Effector CD8-positive, alpha-beta T cell (primary cell): Measurements from ENCODE around the gene BPHL.
"Not testable (repeated sequence)": the region's sequence is repeated elsewhere in the genome, so short reads cannot be mapped to it uniquely, and the experiment has no call there.

Experiments used
- DNase-seq: peaks from one replicate; lab custom pipeline; 2025; lab: John Stamatoyannopoulos, UW

Gene BPHL

DNA sequence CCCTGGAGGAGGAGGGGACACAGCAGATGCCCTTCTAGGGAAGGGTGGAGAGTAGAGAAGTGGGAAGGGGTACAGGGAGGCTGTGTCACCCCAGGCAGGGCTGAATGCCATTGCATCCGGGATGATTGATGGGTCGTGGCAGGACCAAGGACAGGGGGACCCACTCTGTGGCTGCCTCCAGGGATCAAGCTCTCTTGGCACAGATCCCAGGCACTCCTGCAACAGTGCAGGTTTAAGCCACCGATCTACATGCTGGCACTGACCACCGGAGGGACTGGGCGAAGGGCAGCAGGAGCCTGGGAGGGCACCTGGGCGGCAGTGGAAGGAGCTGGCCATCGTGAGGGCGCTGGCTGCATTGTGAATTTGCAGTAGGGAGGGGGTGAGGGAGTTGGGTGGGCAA, 61.4 kb downstream of the BPHL start:
- not testable (repeated sequence) for DNase-seq

DNA sequence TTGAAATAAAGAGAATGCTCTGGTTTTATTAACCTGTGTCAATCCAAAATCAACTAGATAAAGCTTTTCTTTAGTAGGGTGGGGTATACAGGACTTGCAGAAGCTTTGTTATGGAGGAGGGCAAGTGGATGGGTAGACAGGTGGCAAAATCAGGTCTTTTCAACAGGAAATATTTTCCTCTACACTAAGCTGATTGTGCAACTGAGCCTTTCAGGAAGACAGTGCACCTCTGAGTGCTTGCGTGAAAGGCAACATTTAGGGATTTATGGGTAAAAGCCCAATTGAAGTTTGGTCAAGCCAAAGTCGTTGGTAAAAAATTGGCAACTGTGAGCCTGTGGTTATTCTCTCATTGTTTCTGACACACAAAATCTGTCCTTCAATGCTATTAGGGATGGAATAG, 62.6 kb downstream of the BPHL start:
- DNase-seq, result no peak

GRCh38 chr6:3183066-3183465, 64.6 kb downstream of the BPHL start:
- no peak for DNase-seq

DNA sequence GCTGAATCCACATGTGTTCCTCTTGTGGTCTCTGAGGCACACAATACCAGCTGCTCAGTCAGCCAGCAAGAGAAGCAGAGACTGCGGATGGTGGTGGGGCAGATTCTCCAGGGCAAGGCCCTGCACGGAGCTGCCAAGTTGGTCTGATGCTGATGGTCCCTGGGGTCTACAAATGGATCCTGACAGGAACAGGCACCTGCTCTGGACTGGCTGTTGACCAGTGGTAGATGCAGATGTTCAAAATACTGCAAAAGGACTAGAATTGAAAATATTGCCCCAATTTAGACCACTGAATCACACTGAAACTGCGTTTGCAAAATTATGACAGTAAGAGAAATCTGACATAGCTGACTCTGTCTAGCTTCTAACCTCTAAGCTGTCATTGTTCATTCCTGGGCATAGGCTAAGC, 68.5 kb downstream of the BPHL start:
- no peak for DNase-seq

DNA sequence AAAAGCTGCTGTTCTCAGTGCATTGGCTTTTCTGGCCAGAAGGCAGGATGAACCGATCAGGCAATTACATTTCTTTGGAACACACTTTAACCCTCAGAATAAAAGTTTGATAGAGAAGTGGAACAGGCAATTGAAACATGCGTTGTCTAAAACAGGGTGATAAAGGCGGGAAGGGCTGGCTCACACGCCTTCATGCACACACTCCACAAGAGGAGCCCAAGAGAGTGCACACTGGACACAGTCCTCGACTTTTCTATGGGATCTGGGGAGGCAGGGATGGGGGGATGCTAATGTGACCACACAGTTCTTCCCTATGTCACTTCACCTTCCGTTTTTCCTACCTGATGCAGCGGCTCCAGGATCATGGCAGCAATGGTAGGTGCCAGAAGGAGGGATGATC, 69.8 kb downstream of the BPHL start:
- DNase-seq, result no peak

GRCh38 chr6:3189192-3189591, 70.7 kb downstream of the BPHL start:
- DNase-seq, result not testable (repeated sequence)

GRCh38 chr6:3190056-3190455, 71.5 kb downstream of the BPHL start:
- no peak for DNase-seq

DNA sequence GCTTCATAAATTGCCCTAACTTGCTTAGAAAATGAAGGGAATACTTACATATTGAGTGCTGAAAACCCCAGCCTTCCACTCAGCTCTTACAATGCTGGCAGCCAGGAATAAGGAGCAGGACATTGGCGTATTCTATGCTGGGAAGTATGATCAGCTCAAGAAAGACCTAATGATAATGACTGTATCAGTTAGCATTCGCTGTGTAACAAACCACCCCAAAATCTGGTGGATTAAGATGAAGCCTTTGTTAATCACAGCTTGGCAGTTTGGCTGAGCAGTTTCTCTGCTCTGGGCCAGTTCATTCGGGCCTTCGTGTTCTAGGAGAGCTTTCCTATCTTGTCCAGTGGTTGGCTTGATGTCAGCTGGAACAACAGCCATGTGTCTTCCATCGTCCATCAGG, 72.3 kb downstream of the BPHL start:
- no peak for DNase-seq

DNA sequence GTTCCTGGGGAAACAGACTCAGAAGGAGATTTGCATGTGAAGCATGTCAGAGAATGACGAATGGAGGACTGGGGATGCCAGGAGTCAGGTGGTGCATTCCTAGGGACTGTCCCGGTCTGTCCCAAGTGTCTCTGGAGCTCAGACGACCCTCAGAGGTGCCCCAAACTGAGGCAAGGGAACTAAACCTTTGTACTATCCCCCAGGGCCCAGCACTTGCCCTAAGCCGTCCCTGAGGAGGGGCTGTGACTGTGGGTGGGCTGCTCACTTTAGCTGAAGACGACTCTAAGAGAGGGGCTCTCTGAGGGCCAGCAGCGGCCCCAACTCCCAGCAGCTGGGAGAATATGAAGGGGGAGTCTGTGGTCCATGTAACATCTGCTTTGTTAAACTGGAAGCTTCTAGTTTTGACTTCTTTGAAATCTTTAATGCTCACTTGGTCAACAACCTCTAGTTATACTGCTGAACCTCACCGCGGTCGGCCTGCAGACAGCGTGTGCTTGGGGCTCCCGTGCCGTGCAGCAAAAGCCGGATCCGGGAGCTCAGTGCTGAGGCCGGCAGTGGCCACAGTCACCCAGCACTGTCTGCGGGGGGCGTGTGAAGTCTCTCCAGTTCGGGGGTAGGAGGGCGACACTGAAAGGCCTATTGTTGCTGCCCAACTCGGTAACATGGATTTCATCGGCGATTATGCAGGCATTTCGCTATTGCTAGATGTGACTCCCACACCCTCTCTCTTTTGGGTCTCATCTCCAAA, 74.8 kb downstream of the BPHL start:
- DNase-seq, result no peak

DNA sequence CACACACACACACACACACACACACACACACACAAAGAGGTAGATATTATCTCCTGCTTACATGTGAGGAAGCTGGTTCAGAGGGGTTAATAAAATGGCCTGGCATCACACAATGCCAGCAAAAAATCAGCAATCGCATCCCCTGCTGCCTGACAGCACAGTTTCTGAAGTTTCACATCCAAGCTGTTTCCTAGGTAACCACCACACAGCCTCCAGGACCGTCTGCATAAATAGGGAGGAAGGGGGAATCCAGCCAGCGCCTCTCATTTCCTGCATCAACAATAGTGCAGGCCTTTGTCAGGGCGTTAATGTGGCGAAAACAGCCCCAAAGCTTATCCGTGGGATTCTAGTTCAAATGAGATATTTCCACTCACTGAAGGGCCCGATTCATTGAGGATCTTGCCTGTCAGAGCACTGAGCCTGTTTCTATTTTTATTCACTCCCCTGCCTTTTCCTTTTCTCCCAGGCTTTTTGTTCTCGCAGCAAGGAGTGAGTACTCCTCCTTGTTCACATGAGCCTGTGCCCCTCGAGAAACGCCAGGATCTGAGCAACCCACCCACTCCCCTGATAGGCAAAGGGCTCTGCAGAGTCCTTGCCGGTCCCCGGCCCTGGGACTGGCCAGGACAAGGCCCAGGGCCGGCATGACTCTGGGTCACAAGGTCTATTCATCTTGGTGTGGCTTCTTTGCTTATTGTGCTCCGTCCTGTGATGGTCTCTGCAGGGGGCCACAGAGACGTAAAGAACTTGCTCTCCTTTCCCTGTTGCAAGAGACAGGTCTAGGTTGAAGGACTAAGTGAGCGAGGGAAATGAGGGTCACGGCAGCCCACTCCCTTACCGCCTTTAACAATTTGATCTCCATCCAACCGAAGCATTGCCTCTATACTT, 76.3 kb downstream of the BPHL start:
- DNase-seq, result no peak

DNA sequence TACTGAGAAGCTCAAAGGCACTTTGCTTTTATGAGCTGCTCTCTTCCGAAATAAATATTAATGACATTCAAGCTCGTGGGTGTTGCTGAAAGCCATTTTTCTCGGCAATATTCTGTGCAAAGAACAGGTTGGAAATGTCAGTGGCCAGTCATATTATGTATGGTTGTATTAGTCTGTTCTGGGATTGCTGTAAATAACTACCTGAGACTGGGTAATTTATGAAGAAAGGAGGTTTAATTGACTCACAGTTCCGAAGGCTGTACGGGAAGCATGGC, 76.8 kb downstream of the BPHL start:
- DNase-seq, result no peak

DNA sequence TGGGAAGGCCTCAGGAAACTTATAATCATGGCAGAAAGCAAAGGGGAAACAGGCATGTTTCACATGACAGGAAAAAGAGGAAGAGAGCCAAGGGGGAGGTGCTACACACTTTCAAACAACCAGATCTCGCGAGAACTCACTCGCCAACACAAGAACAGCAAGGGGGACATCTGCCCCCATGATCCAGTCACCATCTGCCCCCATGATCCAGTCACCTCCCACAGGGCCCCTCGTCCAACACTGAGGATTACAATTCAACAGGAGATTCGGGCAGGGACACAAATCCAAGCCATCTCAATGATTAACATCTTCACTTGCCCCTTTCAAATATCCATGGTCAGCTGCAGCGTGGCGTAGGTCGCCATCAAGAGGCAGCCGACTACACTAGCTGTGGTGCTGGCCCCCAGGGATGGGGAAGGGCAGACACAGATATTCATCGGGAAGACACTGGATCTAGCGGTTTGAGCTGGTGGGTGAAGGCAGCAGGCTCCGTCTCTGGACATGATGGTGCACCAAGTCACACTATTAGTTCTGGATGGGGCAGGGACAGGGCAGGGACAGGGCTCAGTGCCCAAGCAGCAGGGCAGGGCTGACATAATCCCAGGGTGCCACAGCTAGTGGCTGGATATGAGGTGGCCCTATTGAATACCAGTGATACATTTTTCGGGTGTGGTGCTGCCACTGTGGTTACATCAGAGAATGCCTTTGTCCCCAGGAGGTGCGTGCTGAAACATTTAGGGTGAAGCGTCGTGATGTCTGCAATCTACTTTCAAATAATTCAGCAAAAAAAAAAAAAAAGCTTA, 77.4 kb downstream of the BPHL start:
- DNase-seq, result no peak

- DNase-seq, result no peak
Measured at GRCh38 chr6:3196770-3197169, 78.3 kb downstream of the BPHL start.

DNA sequence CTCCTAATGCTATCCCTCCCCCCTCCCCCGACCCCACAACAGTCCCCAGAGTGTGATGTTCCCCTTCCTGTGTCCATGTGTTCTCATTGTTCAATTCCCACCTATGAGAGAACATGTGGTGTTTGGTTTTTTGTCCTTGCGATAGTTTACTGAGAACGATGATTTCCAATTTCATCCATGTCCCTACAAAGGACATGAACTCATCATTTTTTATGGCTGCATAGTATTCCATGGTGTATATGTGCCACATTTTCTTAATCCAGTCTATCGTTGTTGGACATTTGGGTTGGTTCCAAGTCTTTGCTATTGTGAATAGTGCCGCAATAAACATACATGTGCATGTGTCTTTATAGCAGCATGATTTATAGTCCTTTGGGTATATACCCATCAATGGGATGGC, 79.2 kb downstream of the BPHL start:
- DNase-seq, result not testable (repeated sequence)

- DNase-seq, result no peak
Measured at GRCh38 chr6:3199382-3199781, 80.9 kb downstream of the BPHL start.

- DNase-seq, result no peak
Measured at GRCh38 chr6:3200682-3201081, 82.2 kb downstream of the BPHL start.

- DNase-seq, result no peak
Measured at GRCh38 chr6:3201388-3201787, 82.9 kb downstream of the BPHL start.
